H1 (cell line): ENCODE results near the gene ECI2. TPM values are rescaled to one million over a fixed set of nuclear protein-coding genes. Genes with fewer than 3 reads are reported as not detected.

Experiments
- CHD7 ChIP-seq: fragments of 300-600 bp; sonication (generic); IDR thresholded peaks from 2 replicates; pipeline ENCODE4 v1.7.1; 2012; ENCODE audit warnings: low read length, moderate library complexity, mild to moderate bottlenecking, inconsistent platforms; ENCODE audit not compliant: insufficient replicate concordance
- polyA plus RNA-seq, 7 experiments: library from polyadenylated mRNA; depleted of rRNA in 3 of 7; stranded (reverse) in 5 of 7; unstranded in 2 of 7; fragments of >200 nt in 5 of 7; fragments of 200-250 nt in 2 of 7; gene quantifications; 1 replicate in 5 of 7; 2 replicates in 1 of 7; 4 replicates in 1 of 7; pipeline versions ENCODE4 v1.2.1 to v1.2.3, GENCODE V29; 2011 to 2013; ENCODE audit warnings: missing spikeins in 2 of 7, mixed read lengths in 2 of 7
- total RNA-seq: library from RNA; stranded (reverse); fragmentation: NEBNext Ultra II Directional; extraction: Animal tissue kit (Norgen Biotek cat#: 25700); gene quantifications from 2 replicates; pipeline ENCODE4 v1.2.1, GENCODE V29; 2021

ECI2 gene
- total and polyA plus RNA-seq, 2 of the 8 experiments (the other 6 are each of a cell fraction or from before 2014, with no cell fraction given), result 40.4 to 70.8 TPM

- no peak for TF ChIP-seq CHD7
Observed at GRCh38 chr6:4074478-4075235, 60.7 kb downstream of the ECI2 start (continued).
